CD4-positive, alpha-beta T cell treated with Interleukin-17A for 1 hour (primary cell): Measurements from ENCODE around the gene PSMB4.
"Not testable (repeated sequence)": the region's sequence is repeated elsewhere in the genome, so short reads cannot be mapped to it uniquely, and the experiment has no call there.

ENCODE experiments used
- DNase-seq: peaks from one replicate; pipeline ENCODE4 v3.0.0-alpha.2; 2020

Gene PSMB4

DNA sequence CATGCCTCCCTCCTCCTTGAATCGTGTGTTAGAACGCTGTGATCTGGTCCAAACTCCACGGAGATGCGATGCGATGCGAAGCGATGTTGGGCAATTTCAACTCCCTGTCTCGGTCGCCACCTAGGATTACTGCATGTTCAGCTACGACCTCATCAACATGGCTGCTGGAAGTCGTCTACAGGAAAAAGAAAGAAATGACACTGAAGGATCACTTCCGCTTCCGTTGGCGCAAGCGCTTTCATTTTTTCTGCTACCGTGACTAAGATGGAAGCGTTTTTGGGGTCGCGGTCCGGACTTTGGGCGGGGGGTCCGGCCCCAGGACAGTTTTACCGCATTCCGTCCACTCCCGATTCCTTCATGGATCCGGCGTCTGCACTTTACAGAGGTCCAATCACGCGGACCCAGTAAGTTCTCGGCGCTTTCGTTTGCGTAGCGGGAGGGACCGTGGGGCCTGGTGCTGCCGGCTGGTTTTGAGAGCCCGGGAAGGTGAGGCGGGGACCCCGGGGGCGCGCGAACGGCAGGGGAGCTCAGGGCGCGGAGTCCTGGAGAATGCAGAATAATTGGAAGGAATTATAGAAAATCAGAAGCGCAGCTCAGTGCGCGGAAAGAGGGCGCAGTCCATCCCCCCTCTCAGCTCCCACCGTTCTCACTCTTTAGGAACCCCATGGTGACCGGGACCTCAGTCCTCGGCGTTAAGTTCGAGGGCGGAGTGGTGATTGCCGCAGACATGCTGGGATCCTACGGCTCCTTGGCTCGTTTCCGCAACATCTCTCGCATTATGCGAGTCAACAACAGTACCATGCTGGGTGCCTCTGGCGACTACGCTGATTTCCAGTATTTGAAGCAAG lies at the start of gene PSMB4:
Gene PSMB4, plus strand, starts transcription at position 250 of the 848 bp plus-strand sequence. Its CDS starts 15 bp downstream, at position 265.
- peak; percentile 93 for DNase-seq

DNA sequence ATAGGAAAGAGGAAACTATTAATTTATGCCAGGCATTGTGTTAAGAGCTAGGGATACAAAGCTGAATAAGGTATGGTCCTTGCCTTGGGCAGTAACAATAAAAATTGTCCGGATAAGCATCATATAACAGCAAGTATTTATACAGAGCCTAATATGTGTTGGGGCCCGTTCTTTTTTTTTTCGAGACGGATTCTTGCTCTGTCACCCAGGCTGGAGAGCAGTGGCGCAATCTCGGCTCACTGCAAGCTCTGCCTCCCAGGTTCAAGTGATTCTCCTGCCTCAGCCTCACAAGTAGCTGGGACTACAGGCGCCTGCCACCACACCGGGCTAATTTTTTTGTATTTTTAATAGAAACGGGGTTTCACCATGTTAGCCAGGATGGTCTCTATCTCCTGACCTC lies 49.0 kb upstream of the PSMB4 start:
- not testable (repeated sequence) for DNase-seq

- DNase-seq = no peak
These were observed 47.2 kb upstream of the PSMB4 start for GRCh38 chr1:151352021-151352718.

DNA sequence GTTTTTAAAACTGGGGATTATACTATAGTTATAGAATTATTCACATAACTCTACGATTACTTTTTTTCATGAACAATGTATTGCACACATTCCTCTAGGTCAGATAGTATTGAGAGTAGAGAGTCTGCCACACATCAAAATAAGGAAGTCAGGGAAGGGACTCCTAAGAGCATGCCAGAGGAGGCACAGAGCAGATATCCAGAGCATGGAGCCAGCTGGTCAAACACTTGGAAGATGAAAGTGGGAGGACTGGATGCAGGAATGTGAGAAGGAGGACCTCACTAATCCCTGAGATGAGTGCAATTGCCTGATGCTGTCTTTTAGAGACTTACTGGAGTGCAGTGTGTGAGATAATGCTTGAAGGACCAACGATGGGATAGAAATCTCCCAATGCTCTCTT lies 42.7 kb upstream of the PSMB4 start:
- no peak for DNase-seq

- DNase-seq = no peak
These were observed 37.5 kb upstream of the PSMB4 start for GRCh38 chr1:151361883-151362282.

- DNase-seq = no peak
These were observed 36.8 kb upstream of the PSMB4 start for GRCh38 chr1:151362308-151363155.

- no peak for DNase-seq
These were observed 34.4 kb upstream of the PSMB4 start for GRCh38 chr1:151364996-151365395.

GRCh38 chr1:151367658-151368392 lies 31.5 kb upstream of the PSMB4 start:
- DNase-seq = no peak

GRCh38 chr1:151368393-151369301 lies 30.7 kb upstream of the PSMB4 start:
- no peak for DNase-seq

- DNase-seq = no peak
These were observed 30.1 kb upstream of the PSMB4 start for GRCh38 chr1:151369302-151369610.

- DNase-seq = no peak
These were observed 29.7 kb upstream of the PSMB4 start for GRCh38 chr1:151369621-151370048.

GRCh38 chr1:151370211-151370911 lies 29.0 kb upstream of the PSMB4 start:
- no peak for DNase-seq

GRCh38 chr1:151371370-151372057 lies 27.9 kb upstream of the PSMB4 start:
- DNase-seq = no peak

GRCh38 chr1:151372058-151372934 lies 27.1 kb upstream of the PSMB4 start, which contains the start of gene SELENBP1:
TSS of gene SELENBP1 (minus strand) at chr1:151372705. CDS start at chr1:151372641, 64 bp downstream.
- DNase-seq = no peak

DNA sequence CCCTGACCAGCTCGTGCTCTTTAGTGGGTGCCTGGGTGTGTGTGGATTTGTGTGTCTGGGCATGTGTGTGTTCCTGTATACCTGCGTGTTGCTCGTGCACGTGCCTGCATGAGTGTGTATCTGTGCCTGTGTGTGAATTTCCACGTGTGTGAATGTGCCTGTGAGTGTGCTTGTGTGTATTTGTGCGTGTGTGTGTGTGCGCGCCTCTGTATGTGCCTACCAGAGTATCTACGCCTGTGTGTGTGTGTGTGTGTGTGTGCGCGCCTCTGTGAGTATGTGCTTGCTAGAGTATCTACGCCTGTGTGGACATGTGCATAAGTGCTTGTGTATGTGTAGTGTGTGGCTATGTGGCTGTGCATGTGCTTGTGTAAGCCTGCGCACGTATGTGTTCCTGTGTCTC lies 26.2 kb upstream of the PSMB4 start:
- no peak for DNase-seq

DNA sequence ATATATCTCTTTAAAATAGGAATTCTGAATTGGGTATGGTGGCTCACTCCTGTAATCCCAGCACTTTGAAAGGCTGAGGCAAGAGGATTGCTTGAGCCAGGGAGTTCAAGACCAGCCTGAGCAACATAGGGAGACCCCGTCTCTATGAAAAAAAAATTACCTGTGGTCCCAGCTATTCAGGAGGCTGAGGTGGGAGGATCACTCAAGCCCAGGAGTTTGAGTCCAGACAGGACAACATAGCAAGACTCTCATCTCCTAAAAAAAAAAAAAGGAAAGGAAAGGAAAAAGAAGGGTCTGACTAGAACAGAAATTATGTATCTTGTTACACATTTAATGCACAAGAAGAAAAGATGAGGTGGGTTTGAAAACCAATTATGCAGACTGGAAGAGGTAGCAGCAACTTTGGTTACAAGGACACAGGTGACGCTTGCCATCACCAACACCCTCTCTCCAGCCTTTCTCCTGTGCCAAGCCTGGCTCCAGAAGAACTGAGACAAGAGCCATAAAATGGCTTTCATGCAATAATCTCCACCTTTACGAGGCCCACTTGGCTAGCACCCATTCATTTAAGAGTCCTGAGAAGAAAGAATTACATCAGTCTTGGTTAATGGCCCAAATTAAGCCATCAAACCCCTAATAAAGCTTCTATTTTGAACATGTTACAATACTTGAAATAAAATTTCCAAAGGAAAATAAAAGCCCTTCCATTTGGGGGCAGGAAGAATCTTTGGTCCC lies 22.1 kb upstream of the PSMB4 start:
- DNase-seq = no peak

- DNase-seq = no peak
These were observed 14.8 kb upstream of the PSMB4 start for GRCh38 chr1:151384584-151384983.

GRCh38 chr1:151386002-151386401 lies 13.4 kb upstream of the PSMB4 start:
- DNase-seq = no peak
